Measurements from ENCODE around the gene PHF20.

- TF ChIP-seq CTCF (conservative IDR thresholded peaks at IDR 0.05; ENCODE audit: low read depth, low read length) (no peak), EZH2 (IDR thresholded peaks at IDR 0.05; ENCODE audit: low read length, unreplicated experiment) (no peak), EZH2phosphoT487 (IDR thresholded peaks at IDR 0.05; ENCODE audit: borderline replicate concordance, low read length) (no peak)
Measured at GRCh38 chr20:35929301-35929700, 157.5 kb downstream of the PHF20 start.
